CD14-positive monocyte (primary cell): ENCODE measurements around the gene ZC3H7A. TPM values are rescaled to one million over a fixed set of nuclear protein-coding genes. Genes with fewer than 3 reads are reported as not detected.
A peak's percentile ranks its signal among the peaks of the same experiment; 100 is the strongest.

ENCODE experiments used
- DNase-seq, 3 donors: peaks; one replicate each; pipeline ENCODE4 v3.0.0-alpha.2; 2011 to 2022
- H2AFZ ChIP-seq: 2 replicates; pipeline ENCODE4 v1.6.0; 2012; ENCODE audit warnings: mild to moderate bottlenecking, low read depth, low read length, inconsistent platforms; ENCODE audit not compliant: insufficient read depth, poor library complexity, severe bottlenecking
- H3K27ac ChIP-seq, 2 donors: 1 replicate in 1 of 2; 2 replicates in 1 of 2; pipeline ENCODE4 v1.5.1; 2012 to 2013; ENCODE audit warnings: low read length in 2 of 2, control low read depth in 1 of 2, inconsistent platforms in 1 of 2, low read depth in 1 of 2, mild to moderate bottlenecking in 1 of 2
- H3K27me3 ChIP-seq, 2 donors: one replicate each; pipeline versions ENCODE4 v1.6.0 to v1.6.1; 2011 to 2013; ENCODE audit warnings: low read length in 2 of 2; ENCODE audit not compliant: control insufficient read depth in 2 of 2, insufficient read depth in 2 of 2
- H3K36me3 ChIP-seq, 2 donors: replicated peaks in 1 of 2; 1 replicate in 1 of 2; 2 replicates in 1 of 2; pipeline versions ENCODE4 v1.5.1 to v1.6.1; 2012 to 2013; ENCODE audit warnings: low read length in 2 of 2, control low read depth in 1 of 2, inconsistent platforms in 1 of 2, mild to moderate bottlenecking in 1 of 2; ENCODE audit not compliant: insufficient read depth in 2 of 2, control insufficient read depth in 1 of 2
- H3K4me1 ChIP-seq, 2 donors: 1 replicate in 1 of 2; 2 replicates in 1 of 2; pipeline versions ENCODE4 v1.5.1 to v1.6.1; 2012 to 2013; ENCODE audit warnings: low read length in 2 of 2, control low read depth in 1 of 2, inconsistent platforms in 1 of 2, mild to moderate bottlenecking in 1 of 2, moderate library complexity in 1 of 2; ENCODE audit not compliant: insufficient read depth in 2 of 2, control insufficient read depth in 1 of 2
- H3K4me2 ChIP-seq: replicated peaks from 2 replicates; pipeline ENCODE3; 2012; ENCODE audit warnings: low read length, moderate library complexity, mild to moderate bottlenecking; ENCODE audit not compliant: poor library complexity, severe bottlenecking; ENCODE audit errors: extremely low read depth
- H3K4me3 ChIP-seq, 3 experiments: fragments of 200-600 bp in 1 of 3; sonication (generic) in 1 of 3; replicated peaks in 1 of 3; 1 replicate in 2 of 3; 2 replicates in 1 of 3; pipeline ENCODE4 v1.5.1; 2011 to 2013; ENCODE audit warnings: low read length in 3 of 3, mild to moderate bottlenecking in 3 of 3, control low read depth in 2 of 3, low read depth in 2 of 3, inconsistent platforms in 1 of 3, moderate library complexity in 1 of 3
- H3K79me2 ChIP-seq: 2 replicates; pipeline ENCODE4 v1.6.0; 2012; ENCODE audit warnings: mild to moderate bottlenecking, control low read depth, inconsistent platforms, low read length, moderate library complexity; ENCODE audit not compliant: insufficient read depth
- H3K9ac ChIP-seq: 2 replicates; pipeline ENCODE4 v1.6.0; 2017; ENCODE audit warnings: low read length, mild to moderate bottlenecking; ENCODE audit not compliant: insufficient read depth, poor library complexity, severe bottlenecking
- H3K9me3 ChIP-seq, 2 donors: replicated peaks in 1 of 2; 1 replicate in 1 of 2; 2 replicates in 1 of 2; pipeline versions ENCODE4 v1.5.1 to v1.6.1; 2012 to 2013; ENCODE audit warnings: low read length in 2 of 2, control low read depth in 1 of 2; ENCODE audit not compliant: control insufficient read depth in 1 of 2, insufficient read depth in 1 of 2
- H4K20me1 ChIP-seq: 2 replicates; pipeline ENCODE4 v1.6.0; 2012; ENCODE audit warnings: mild to moderate bottlenecking, low read length, control low read depth, moderate library complexity; ENCODE audit not compliant: insufficient read depth
- H3K27ac Mint-ChIP-seq, 7 donors: one replicate each; pipeline ENCODE4 v1.8.0; 2020; ENCODE audit warnings: mild to moderate bottlenecking in 7 of 7, mixed read lengths in 7 of 7, moderate library complexity in 6 of 7, inconsistent platforms in 2 of 7
- H3K27me3 Mint-ChIP-seq, 3 donors: one replicate each; pipeline ENCODE4 v1.8.0; 2021 to 2022; ENCODE audit warnings: low read depth in 3 of 3, mild to moderate bottlenecking in 3 of 3, mixed read lengths in 3 of 3, moderate library complexity in 3 of 3, inconsistent platforms in 1 of 3
- H3K36me3 Mint-ChIP-seq, 2 donors: one replicate each; pipeline ENCODE4 v1.8.0; 2020; ENCODE audit warnings: mixed read lengths in 2 of 2, inconsistent platforms in 1 of 2, mild to moderate bottlenecking in 1 of 2
- H3K4me1 Mint-ChIP-seq: one replicate; pipeline ENCODE4 v1.8.0; 2020; ENCODE audit warnings: mild to moderate bottlenecking, mixed read lengths
- H3K4me3 Mint-ChIP-seq, 2 donors: one replicate each; pipeline ENCODE4 v1.8.0; 2020; ENCODE audit warnings: mild to moderate bottlenecking in 2 of 2, mixed read lengths in 2 of 2, moderate library complexity in 1 of 2
- H3K9me3 Mint-ChIP-seq, 7 donors: one replicate each; pipeline ENCODE4 v1.8.0; 2020 to 2022; ENCODE audit warnings: mixed read lengths in 7 of 7, mild to moderate bottlenecking in 6 of 7, moderate library complexity in 6 of 7, inconsistent platforms in 2 of 7
- WGBS: methylation state at CpG from one replicate; pipeline ENCODE4 v1.1.5; 2013; ENCODE audit warnings: missing lambda C conversion rate; ENCODE audit not compliant: insufficient coverage; 5-methylcytosine and 5-hydroxymethylcytosine counted together
- intact Hi-C, 2 donors: fragments of 100-400 bp; cut with micrococcal nuclease; formaldehyde crosslinking; loops; one replicate each; pipeline versions ENCODE4 v1.15.0 to v1.15.1; 2023
- polyA plus RNA-seq, 3 donors: library from polyadenylated mRNA; depleted of rRNA in 1 of 3; unstranded in 2 of 3; stranded (reverse) in 1 of 3; fragments of 300-500 nt in 2 of 3; fragments of >200 nt in 1 of 3; fragmentation: Illumina TruSeq in 2 of 3; gene quantifications; 1 replicate in 2 of 3; 2 replicates in 1 of 3; pipeline ENCODE4 v1.2.3, GENCODE V29; 2012 to 2021
- TF ChIP-seq, protein P1 (sequence below): fragments of 200-600 bp; IDR thresholded peaks from one replicate; pipeline ENCODE4 v1.8.0; 2022; ENCODE audit warnings: antibody characterized with exemption, mild to moderate bottlenecking

The ZC3H7A gene
- polyA plus RNA-seq, 3 donors, result 22.6 to 62.0 (median 27.5) TPM

DNA sequence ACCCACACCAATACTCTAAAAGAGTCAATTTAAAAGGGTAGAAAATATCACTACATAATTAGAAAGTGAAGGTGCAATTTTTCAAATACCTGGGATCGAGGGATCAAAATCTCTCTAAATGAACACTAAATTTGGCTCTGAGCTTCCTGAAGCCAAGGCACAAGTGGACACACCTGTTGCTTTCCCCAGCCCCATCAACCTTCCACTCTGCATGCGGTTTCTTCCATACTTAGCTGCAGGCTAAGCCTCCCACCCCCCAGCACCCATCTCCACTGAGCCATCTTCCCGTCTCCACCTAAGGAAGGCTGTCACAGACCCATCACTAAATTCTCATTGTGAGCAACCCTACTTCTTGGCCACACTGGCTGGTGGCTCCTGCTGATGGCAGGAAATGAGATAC lies 84.9 kb downstream of the ZC3H7A start:
- Mint-ChIP-seq H3K9me3 (no peaks in the 10 kb centered on the region), H3K27me3 (peaks cover 0 to 2% (median 0%) of the 10 kb centered on the region in 3 donors), H3K27ac (peak overlapping the region in 3 of 7 donors; percentile 13 to 79 (median 60)), H3K36me3 (peaks cover 73 to 95% of the 10 kb centered on the region in 2 donors), H3K4me3 (no peak overlapping the region), H3K4me1 (peaks cover 3% of the 10 kb centered on the region)
- H3K36me3 ChIP-seq, result peaks cover 40 to 92% of the 10 kb centered on the region in 2 donors
- no peaks in the 10 kb centered on the region for H3K27me3 ChIP-seq
- H2AFZ ChIP-seq, result no peak overlapping the region
- no peak overlapping the region for H3K4me2 ChIP-seq
- no peak for DNase-seq
- H3K9ac ChIP-seq, result no peak overlapping the region
- H4K20me1 ChIP-seq, result peaks cover 35% of the 10 kb centered on the region
- H3K79me2 ChIP-seq, result peaks cover 26% of the 10 kb centered on the region
- no peak overlapping the region for H3K4me3 ChIP-seq
- H3K9me3 ChIP-seq, result no peaks in the 10 kb centered on the region
- no peak overlapping the region for H3K27ac ChIP-seq
- WGBS, result 92% methylated on average over 3 of the region's 3 CpGs
- no peaks in the 10 kb centered on the region for H3K4me1 ChIP-seq
- intact Hi-C loops, result loop anchor here (2.0 to 10.0 kb wide), 4 partner anchors 179 to 747 kb away; no protein-coding TSS in a partner anchor
- TF ChIP-seq, protein P1, sequence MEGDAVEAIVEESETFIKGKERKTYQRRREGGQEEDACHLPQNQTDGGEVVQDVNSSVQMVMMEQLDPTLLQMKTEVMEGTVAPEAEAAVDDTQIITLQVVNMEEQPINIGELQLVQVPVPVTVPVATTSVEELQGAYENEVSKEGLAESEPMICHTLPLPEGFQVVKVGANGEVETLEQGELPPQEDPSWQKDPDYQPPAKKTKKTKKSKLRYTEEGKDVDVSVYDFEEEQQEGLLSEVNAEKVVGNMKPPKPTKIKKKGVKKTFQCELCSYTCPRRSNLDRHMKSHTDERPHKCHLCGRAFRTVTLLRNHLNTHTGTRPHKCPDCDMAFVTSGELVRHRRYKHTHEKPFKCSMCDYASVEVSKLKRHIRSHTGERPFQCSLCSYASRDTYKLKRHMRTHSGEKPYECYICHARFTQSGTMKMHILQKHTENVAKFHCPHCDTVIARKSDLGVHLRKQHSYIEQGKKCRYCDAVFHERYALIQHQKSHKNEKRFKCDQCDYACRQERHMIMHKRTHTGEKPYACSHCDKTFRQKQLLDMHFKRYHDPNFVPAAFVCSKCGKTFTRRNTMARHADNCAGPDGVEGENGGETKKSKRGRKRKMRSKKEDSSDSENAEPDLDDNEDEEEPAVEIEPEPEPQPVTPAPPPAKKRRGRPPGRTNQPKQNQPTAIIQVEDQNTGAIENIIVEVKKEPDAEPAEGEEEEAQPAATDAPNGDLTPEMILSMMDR, result no peak

DNA sequence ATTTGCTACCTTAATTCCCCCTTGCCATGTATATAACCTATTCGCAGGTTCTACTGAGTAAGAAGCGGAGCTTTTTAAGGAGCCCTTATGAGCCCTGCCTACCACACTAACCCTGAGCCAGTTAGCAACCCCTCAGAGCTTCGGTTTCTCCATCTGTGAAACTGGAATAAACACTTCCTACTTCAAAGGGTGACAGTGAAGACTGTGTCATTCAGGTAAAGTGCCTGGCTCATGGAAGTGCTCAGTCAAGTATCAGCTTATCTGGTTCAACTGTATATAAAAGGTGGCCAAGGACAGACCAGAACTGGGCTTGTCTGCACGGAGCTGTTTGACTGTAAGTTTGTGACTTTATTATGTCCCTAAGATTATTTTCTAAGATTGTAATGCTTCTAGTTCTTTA lies 85.4 kb downstream of the ZC3H7A start:
- 86% methylated on average over 1 of the region's 4 CpGs for WGBS
- H3K4me1 ChIP-seq, result no peaks in the 10 kb centered on the region
- H4K20me1 ChIP-seq, result peaks cover 37% of the 10 kb centered on the region
- no peak overlapping the region for H2AFZ ChIP-seq
- peaks cover 27% of the 10 kb centered on the region for H3K79me2 ChIP-seq
- no peak for DNase-seq
- H3K27ac ChIP-seq, result no peak overlapping the region
- peaks cover 0 to 2% (median 0%) of the 10 kb centered on the region in 3 donors for H3K27me3 Mint-ChIP-seq
- H3K36me3 Mint-ChIP-seq, result peaks cover 73 to 91% of the 10 kb centered on the region in 2 donors
- H3K4me1 Mint-ChIP-seq, result peaks cover 3% of the 10 kb centered on the region
- H3K27me3 ChIP-seq, result no peaks in the 10 kb centered on the region
- H3K9me3 ChIP-seq, result no peaks in the 10 kb centered on the region
- peak overlapping the region in 1 of 7 donors; percentile 60 for H3K27ac Mint-ChIP-seq
- H3K9me3 Mint-ChIP-seq, result no peaks in the 10 kb centered on the region
- TF ChIP-seq, protein P1, result no peak
- H3K4me2 ChIP-seq, result no peak overlapping the region
- H3K9ac ChIP-seq, result no peak overlapping the region
- intact Hi-C loops, result loop anchor here (2.0 to 10.0 kb wide), 4 partner anchors 179 to 747 kb away; no protein-coding TSS in a partner anchor
- no peak overlapping the region for H3K4me3 ChIP-seq
- no peak overlapping the region for H3K4me3 Mint-ChIP-seq
- peaks cover 40 to 94% of the 10 kb centered on the region in 2 donors for H3K36me3 ChIP-seq
